ENCODE results near the gene CNN1. TPM values are rescaled to one million over a fixed set of nuclear protein-coding genes. Genes with fewer than 3 reads are reported as not detected.
A peak's percentile ranks its signal among the peaks of the same experiment; 100 is the strongest.

Gene CNN1
- total and polyA plus RNA-seq, 9 of the 15 experiments (the other 6 are each of a cell fraction or from before 2014, with no cell fraction given), result 0.23 to 10.6 (median 5.2) TPM

DNA sequence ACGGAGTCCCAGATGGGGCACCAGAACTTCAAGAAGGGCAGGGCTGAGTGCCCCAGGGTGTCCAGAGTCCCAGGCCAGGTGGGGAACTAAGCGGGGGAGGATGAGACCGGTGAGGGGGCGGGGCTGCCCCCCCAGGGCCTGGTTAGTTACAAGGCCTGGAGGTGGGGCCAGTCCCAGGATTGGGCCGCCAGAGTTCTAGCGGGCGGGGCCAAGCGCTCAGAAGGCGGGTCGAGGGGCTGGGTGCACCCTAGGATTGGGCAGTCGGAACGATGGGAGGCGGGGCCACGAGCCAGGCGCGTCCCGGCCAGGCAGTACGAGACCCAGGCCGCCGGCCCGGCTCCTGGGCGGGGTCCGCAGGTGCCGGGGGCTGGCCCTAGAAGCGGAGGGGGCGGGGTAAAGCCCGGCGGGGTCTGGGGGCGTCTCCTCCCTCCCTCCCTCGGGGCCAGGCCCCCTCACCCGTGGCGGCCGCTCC, 33.6 kb upstream of the CNN1 start (continued):
- TF ChIP-seq, protein P1, sequence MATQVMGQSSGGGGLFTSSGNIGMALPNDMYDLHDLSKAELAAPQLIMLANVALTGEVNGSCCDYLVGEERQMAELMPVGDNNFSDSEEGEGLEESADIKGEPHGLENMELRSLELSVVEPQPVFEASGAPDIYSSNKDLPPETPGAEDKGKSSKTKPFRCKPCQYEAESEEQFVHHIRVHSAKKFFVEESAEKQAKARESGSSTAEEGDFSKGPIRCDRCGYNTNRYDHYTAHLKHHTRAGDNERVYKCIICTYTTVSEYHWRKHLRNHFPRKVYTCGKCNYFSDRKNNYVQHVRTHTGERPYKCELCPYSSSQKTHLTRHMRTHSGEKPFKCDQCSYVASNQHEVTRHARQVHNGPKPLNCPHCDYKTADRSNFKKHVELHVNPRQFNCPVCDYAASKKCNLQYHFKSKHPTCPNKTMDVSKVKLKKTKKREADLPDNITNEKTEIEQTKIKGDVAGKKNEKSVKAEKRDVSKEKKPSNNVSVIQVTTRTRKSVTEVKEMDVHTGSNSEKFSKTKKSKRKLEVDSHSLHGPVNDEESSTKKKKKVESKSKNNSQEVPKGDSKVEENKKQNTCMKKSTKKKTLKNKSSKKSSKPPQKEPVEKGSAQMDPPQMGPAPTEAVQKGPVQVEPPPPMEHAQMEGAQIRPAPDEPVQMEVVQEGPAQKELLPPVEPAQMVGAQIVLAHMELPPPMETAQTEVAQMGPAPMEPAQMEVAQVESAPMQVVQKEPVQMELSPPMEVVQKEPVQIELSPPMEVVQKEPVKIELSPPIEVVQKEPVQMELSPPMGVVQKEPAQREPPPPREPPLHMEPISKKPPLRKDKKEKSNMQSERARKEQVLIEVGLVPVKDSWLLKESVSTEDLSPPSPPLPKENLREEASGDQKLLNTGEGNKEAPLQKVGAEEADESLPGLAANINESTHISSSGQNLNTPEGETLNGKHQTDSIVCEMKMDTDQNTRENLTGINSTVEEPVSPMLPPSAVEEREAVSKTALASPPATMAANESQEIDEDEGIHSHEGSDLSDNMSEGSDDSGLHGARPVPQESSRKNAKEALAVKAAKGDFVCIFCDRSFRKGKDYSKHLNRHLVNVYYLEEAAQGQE (IDR thresholded peaks at IDR 0.05; ENCODE audit: borderline replicate concordance), result no peak
- TF ChIP-seq, protein P1 (CRISPR knock-in tag; IDR thresholded peaks at IDR 0.05; ENCODE audit: low read depth), result no peak
- TF ChIP-seq SETDB1 (IDR thresholded peaks at IDR 0.05; ENCODE audit: low read length) (no peak), CBFB (CRISPR knock-in tag; IDR thresholded peaks at IDR 0.05) (no peak), GATAD2A (IDR thresholded peaks at IDR 0.05) (no peak), ZNF23 (CRISPR knock-in tag; IDR thresholded peaks at IDR 0.05) (no peak), RFX7 (CRISPR knock-in tag; IDR thresholded peaks at IDR 0.05) (no peak), CREM (IDR thresholded peaks at IDR 0.05; ENCODE audit: low read depth) (no peak), U2AF2 (optimal IDR thresholded peaks at IDR 0.05; ENCODE audit: low read depth, low read length) (no peak), ZNF561 (CRISPR knock-in tag; conservative IDR thresholded peaks at IDR 0.05) (no peak), HSF4 (CRISPR knock-in tag; IDR thresholded peaks at IDR 0.05; ENCODE audit: borderline replicate concordance) (no peak), MED1 (CRISPR knock-in tag; IDR thresholded peaks at IDR 0.05; ENCODE audit: borderline replicate concordance) (no peak), ZEB2 (IDR thresholded peaks at IDR 0.05) (peak; percentile 64; the same call in 1 of the 2 replicates), NCOA1 (IDR thresholded peaks at IDR 0.05; ENCODE audit: low read depth) (no peak), RBBP5 (IDR thresholded peaks at IDR 0.05; ENCODE audit: borderline replicate concordance, insufficient read depth, low read length, poor library complexity, severe bottlenecking) (no peak), NBN (IDR thresholded peaks at IDR 0.05; ENCODE audit: low read depth) (no peak)
- TF ChIP-seq, protein P2, sequence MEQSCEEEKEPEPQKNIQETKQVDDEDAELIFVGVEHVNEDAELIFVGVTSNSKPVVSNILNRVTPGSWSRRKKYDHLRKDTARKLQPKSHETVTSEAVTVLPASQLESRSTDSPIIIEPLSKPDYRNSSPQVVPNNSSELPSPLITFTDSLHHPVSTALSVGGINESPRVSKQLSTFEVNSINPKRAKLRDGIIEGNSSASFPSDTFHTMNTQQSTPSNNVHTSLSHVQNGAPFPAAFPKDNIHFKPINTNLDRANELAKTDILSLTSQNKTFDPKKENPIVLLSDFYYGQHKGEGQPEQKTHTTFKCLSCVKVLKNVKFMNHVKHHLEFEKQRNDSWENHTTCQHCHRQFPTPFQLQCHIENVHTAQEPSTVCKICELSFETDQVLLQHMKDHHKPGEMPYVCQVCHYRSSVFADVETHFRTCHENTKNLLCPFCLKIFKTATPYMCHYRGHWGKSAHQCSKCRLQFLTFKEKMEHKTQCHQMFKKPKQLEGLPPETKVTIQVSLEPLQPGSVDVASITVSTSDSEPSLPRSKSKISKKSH (CRISPR knock-in tag; IDR thresholded peaks at IDR 0.05), result no peak
- TF ChIP-seq, protein P3, sequence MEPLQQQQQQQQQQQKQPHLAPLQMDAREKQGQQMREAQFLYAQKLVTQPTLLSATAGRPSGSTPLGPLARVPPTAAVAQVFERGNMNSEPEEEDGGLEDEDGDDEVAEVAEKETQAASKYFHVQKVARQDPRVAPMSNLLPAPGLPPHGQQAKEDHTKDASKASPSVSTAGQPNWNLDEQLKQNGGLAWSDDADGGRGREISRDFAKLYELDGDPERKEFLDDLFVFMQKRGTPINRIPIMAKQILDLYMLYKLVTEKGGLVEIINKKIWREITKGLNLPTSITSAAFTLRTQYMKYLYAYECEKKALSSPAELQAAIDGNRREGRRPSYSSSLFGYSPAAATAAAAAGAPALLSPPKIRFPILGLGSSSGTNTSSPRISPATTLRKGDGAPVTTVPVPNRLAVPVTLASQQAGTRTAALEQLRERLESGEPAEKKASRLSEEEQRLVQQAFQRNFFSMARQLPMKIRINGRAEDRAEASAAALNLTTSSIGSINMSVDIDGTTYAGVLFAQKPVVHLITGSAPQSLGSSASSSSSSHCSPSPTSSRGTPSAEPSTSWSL (CRISPR knock-in tag; IDR thresholded peaks at IDR 0.05; ENCODE audit: borderline replicate concordance), result no peak
